HG03558 (cell line): ENCODE measurements around the gene MEX3A.
A peak's percentile ranks its signal among the peaks of the same experiment; 100 is the strongest.
"Not testable (repeated sequence)": the region's sequence is repeated elsewhere in the genome, so short reads cannot be mapped to it uniquely, and the experiment has no call there.

Source experiments
- ATAC-seq: cut with Tn5 transposase; IDR thresholded peaks from one replicate; pipeline ENCODE4 v1.9.1; 2021; ENCODE audit warnings: moderate number of reproducible peaks; ENCODE audit not compliant: unreplicated experiment; ENCODE audit errors: extremely low read depth

Gene MEX3A

DNA sequence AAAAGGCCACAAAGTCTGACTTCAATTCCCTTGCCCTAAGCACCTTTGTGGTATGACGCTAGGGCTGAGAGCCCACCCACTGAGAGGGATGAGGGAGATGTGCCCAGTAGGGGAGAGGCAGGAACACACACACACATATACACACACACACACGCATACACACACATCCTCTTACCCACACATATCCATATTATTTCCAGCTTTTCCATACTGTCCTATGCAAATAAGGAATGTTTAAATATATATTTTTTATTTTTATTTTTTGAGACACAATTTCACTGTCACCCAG lies 18.3 kb downstream of the MEX3A start:
- no peak for ATAC-seq

DNA sequence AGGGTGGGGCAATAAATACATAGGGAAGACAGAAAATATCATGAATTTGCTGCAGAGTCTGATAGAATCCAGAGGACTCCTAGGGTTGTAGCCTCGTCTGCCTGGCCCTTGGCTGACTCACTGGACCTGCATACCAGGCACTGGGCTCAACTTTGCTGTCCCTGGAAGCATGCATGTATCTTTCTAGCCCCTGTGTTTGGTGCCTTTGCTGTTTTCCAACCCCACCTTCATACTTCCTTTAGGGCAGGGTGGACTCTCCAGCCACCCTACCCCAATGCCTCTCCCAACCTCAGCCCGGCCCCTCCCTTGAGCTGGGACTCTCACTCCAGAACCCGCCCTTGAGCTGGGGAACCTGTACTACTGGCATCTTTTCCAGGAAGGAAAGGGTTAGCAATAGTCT lies 20.1 kb downstream of the MEX3A start:
- ATAC-seq, result no peak

- no peak for ATAC-seq
Measured at GRCh38 chr1:156060937-156061636, 21.2 kb downstream of the MEX3A start, which contains the start of gene RAB25. Gene RAB25, plus strand, starts transcription at chr1:156061160. Its CDS starts 241 bp downstream, at chr1:156061401.

DNA sequence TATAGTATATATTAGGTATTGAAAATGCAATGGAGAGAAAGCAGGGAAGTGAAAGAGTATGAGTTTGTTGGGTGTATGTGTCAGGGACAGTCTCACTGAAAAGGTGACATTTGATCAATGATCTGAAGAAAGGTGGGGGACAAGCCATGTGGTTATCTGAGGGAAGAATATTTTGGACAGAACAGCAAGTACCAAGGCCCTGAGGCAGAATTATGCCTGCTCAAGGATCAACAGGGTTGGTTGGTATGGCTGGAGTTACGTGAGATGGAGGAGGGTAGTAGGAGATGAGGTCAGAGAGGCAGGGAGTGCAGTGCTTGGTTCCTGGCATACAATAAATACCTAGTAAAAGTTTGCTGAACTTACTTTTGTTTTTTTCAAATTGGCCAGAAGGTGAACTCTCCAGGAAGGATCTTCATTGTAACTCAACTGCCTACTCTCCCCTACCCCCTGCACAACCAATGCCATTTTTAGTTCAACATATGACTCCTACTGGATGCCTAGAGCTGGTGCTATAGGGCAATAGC lies 25.9 kb downstream of the MEX3A start:
- no peak for ATAC-seq

DNA sequence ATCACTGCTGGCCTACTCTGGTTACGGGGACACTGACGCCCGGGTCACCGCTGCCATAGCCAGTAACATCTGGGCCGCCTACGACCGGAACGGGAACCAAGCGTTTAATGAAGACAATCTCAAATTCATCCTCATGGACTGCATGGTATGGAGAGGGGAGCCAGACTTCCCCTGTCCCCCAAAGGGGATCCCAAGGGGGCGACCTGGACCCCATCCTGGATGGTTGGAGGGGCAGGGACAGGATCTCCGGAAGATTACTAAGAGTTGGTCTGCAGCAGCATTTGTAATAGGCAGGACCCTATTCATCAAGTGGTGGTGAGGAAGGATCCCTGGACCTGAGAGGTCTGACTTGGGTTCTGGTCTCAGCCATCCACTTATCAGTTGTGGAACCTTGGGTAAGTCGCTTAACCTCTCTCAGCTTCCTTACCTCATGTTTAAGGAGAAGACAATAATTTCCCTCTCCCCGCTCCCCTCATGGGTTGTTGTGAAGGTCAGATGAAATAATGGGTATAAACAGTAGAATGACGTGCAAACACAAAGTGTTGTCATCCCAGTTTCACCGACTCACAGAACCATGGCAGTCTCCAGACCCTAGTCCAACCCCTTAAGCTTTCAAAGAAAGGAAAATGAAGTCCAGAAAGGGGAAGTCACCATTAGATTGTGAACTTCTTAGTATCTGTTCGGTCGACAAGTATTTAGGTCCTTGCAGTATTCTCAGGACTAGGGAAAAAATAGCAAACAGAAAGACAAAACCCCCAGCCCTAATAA lies 26.8 kb downstream of the MEX3A start:
- no peak for ATAC-seq

DNA sequence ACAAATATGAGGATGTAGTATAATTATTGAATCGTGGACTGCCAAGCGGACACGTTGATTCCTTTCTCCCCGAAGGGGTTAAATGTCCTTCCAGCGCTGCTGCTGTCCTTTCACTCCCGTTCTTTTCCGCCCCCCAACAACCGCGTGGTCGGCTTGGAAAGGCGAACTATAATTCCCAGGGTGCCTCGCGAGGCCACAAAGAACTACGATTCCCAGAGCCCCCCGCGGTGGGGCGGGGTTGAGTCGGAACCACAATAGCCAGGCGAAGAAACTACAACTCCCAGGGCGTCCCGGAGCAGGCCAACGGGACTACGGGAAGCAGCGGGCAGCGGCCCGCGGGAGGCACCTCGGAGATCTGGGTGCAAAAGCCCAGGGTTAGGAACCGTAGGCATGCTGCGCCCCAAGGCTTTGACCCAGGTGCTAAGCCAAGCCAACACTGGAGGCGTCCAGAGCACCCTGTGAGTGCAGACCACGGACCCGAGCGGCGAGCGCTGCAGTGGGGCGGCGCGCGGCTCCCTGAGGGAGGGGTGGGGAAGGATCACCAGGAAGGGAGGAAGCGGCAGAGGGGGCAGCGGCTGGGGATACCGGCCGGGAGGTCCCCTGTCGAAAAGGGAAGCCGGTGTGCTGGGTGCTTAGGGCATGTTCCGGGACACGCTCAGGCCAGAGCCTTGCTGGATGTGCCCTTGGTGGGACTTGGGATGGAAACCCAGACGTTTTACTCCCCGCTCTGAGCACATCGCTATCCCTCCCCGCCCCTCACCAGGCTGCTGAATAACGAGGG lies 27.6 kb downstream of the MEX3A start, which contains the start of gene LAMTOR2:
Gene LAMTOR2 (plus strand): TSS at position 283 of the 781 bp plus-strand sequence. CDS start 108 bp downstream, at position 391.
- peak; percentile 60 for ATAC-seq

GRCh38 chr1:156053768-156054499 lies 28.3 kb downstream of the MEX3A start, which contains the start of gene UBQLN4:
Gene UBQLN4, minus strand, starts transcription at chr1:156053798. Its CDS starts 97 bp downstream, at chr1:156053701.
- ATAC-seq, result no peak

- no peak for ATAC-seq
Measured at GRCh38 chr1:156052862-156053767, 29.1 kb downstream of the MEX3A start.

GRCh38 chr1:156051011-156051725 lies 31.1 kb downstream of the MEX3A start:
- no peak for ATAC-seq

DNA sequence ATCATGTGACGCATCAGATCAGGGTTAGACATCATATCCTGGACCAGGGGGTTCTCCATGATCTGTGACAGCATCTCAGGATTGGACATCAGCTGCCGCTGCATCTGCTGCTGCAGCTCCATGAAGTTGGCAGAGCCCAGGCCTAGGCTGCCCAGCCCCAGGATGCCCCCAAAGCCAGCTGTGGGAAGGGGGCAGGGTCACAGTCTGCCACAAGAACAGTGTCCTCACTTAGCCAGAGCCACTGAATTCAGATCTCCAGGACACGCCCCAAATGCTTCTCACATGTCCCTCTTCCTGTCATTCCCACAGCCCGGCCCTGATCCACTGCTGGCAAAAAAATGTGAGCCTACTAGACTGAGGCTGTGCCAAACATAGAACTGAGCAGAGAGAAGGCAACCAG lies 31.9 kb downstream of the MEX3A start:
- ATAC-seq, result no peak

DNA sequence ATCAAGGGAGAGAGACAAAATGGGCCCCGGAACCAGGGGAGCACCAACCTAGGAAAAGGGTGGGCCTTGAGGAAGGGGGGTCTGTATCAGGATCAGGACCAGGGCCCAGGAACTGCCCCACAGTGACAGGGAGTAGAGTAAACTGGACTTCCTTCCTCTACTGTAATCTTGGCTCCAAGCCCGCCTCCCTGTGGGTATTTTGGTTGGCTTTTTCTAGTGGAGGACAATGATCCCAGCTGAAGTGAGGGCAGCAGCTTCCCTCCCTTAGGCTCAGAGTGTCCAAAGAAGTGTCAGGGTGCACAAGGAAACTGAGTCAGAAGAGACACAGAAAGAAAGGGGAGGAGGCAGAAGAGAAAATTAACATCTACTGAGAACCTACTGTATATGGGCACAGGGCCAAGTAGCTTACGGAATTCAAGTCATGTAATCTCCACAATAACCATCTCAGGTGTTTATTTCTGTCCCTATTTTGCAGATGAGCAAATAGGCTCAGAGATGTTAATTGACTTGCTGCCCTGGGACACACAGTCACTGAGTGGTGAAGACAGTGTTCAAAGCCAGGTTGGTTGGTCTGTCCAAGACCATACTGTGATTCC lies 33.5 kb downstream of the MEX3A start:
- ATAC-seq, result no peak

- ATAC-seq, result no peak
Measured at GRCh38 chr1:156045076-156045475, 37.2 kb downstream of the MEX3A start.

DNA sequence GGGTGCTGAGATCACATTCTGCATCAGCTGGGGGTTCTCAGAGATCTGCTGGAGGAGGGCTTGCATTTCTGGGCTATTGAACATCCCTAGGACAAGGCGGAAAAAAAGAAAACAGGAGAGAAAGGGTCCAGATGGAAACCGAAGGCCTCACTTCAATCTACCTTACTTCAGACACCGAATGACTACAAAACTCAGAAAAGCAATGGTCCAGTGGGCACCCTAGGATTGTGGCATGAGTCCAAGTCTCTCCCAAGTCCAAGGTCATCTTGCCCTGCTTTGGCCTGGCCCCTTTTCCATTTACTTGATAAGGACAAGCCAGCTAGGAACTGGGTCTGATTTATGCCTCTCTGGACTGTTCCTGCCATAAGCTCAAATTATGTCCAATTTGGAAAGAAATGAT lies 39.4 kb downstream of the MEX3A start:
- no peak for ATAC-seq

GRCh38 chr1:156034991-156035390 lies 47.3 kb downstream of the MEX3A start:
- ATAC-seq, result not testable (repeated sequence)

DNA sequence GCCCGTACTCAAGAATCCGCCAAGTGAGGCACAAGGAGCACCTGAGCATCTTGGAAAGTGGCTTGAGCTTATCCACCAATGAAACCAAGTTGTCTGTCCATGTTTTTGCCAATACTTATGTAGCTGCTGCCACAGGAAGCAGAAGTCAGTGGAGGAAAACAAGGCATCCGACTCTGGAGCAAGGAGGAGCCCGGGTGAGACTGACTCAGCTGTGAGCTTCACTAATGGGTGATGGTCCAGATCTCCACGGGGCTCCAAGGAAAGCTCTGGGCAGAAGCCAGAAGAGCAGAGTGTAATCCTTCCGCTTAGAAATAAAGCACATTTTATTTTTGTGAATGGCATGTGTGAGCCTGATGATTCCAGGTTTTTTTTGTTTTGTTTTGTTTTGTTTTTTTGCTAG lies 49.3 kb downstream of the MEX3A start:
- no peak for ATAC-seq

- no peak for ATAC-seq
Measured at GRCh38 chr1:156026588-156026987, 55.7 kb downstream of the MEX3A start.

DNA sequence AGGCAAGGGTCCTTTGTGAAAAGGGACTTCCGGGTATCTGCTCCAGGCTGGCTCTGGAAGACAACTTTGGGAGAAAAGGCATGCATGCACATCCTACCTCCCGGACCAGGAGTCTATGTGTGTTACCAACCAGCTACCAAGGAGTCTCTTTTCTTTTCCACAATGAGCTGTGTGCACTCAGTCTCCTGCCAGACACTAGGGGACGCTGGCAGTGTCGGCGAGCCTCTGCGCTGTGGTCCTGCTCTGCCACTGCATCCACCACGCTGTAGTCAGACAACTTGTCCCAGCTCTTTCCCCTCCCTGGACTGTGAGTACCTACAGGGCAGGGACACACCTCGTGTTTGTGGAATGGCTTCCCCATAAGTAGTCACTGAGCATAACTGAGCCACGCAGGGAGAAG lies 56.4 kb downstream of the MEX3A start:
- ATAC-seq, result no peak

DNA sequence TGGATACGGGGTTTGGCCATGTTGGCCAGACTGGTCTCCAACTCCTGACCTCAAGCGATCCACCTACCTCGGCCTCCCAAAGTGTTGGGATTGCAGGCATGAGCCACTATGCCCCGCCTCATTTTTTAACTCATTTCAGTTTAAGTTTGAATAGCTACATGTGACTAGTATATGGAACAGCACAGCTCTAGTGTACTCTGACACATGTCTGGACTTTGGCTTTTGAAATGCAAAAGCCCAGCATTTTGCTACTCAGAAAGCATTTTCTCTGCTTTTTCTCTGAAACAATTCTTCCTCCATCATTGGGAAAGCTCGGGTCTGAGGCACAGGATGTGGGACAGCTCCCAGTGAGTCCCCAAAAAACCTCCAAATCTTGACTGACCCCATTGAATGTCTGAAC lies 57.5 kb downstream of the MEX3A start:
- ATAC-seq, result no peak
